Left lobe of liver (tissue), 2 donors: ENCODE data around the gene RAG1. TPM values are rescaled to one million over a fixed set of nuclear protein-coding genes. Genes with fewer than 3 reads are reported as not detected.
A peak's percentile ranks its signal among the peaks of the same experiment; 100 is the strongest.
"Not testable (repeated sequence)": the region's sequence is repeated elsewhere in the genome, so short reads cannot be mapped to it uniquely, and the experiment has no call there.

Experiments used
- ATAC-seq: fragments of 200-7000 bp; cut with Tn5 transposase; one replicate; pipeline ENCODE4 v1.9.1; 2020; ENCODE audit warnings: mild to moderate bottlenecking, moderate library complexity
- DNase-seq: peaks from one replicate; pipeline ENCODE4 v3.0.0-alpha.2; 2020; ENCODE audit warnings: low spot score
- total RNA-seq: library from RNA; stranded (reverse); gene quantifications from one replicate; pipeline ENCODE4 v1.2.1, GENCODE V29; 2021
- donor health status: DM: no; HTN: no; CAD: no; lungs with moderate emphysema.
- donor health status: DM: no; HTN: yes; CAD: no.

The RAG1 gene
- 1.2 TPM for total RNA-seq

GRCh38 chr11:36567694-36568093, at the start of gene RAG1:
Gene RAG1 (plus strand): TSS chr11:36568007. CDS start chr11:36573305, 5,298 bp downstream.
- DNase-seq (no peak), ATAC-seq (no peak)

GRCh38 chr11:36530840-36531239, 37.0 kb upstream of the RAG1 start:
- DNase-seq (no peak), ATAC-seq (no peak)

- DNase-seq (no peak), ATAC-seq (peak; percentile 53)
These were observed 34.7 kb upstream of the RAG1 start for GRCh38 chr11:36532941-36533601.

- ATAC-seq = no peak
- DNase-seq = no peak
These were observed 33.4 kb upstream of the RAG1 start for GRCh38 chr11:36534276-36534840.

GRCh38 chr11:36540998-36541397, 26.8 kb upstream of the RAG1 start:
- no peak for DNase-seq
- peak; percentile 97 for ATAC-seq

- ATAC-seq (no peak), DNase-seq (no peak)
These were observed 17.3 kb upstream of the RAG1 start for GRCh38 chr11:36550385-36551115.

- ATAC-seq, DNase-seq: not testable (repeated sequence)
These were observed 10.4 kb upstream of the RAG1 start for GRCh38 chr11:36557390-36557789.

GRCh38 chr11:36557991-36558390, 9.8 kb upstream of the RAG1 start:
- ATAC-seq (no peak), DNase-seq (no peak)

- DNase-seq (no peak), ATAC-seq (peak; percentile 17)
These were observed 9.0 kb upstream of the RAG1 start for GRCh38 chr11:36558571-36559413.

- DNase-seq (no peak), ATAC-seq (peak; percentile 97)
These were observed 3.3 kb upstream of the RAG1 start for GRCh38 chr11:36564376-36565030.

GRCh38 chr11:36565031-36565610, 2.7 kb upstream of the RAG1 start:
- no peak for ATAC-seq
- DNase-seq = no peak

- ATAC-seq (no peak), DNase-seq (no peak)
These were observed 1.3 kb upstream of the RAG1 start for GRCh38 chr11:36566407-36567053.

GRCh38 chr11:36569095-36569494, 1.3 kb downstream of the RAG1 start:
- ATAC-seq = no peak
- DNase-seq = no peak

GRCh38 chr11:36574486-36574885, 6.7 kb downstream of the RAG1 start:
- DNase-seq = no peak
- no peak for ATAC-seq

GRCh38 chr11:36577373-36577772, 9.6 kb downstream of the RAG1 start:
- DNase-seq (no peak), ATAC-seq (no peak)

- ATAC-seq = no peak
These were observed 10.1 kb downstream of the RAG1 start for GRCh38 chr11:36577859-36578258.

GRCh38 chr11:36578458-36578857, 10.7 kb downstream of the RAG1 start:
- DNase-seq (no peak), ATAC-seq (no peak)

More at GRCh38 chr11:36577859-36578258, 10.1 kb downstream of the RAG1 start:
- no peak for DNase-seq

- no peak for ATAC-seq
These were observed 13.7 kb downstream of the RAG1 start for GRCh38 chr11:36581536-36581935.

GRCh38 chr11:36583667-36584066, 15.9 kb downstream of the RAG1 start:
- ATAC-seq (no peak), DNase-seq (no peak)

More at GRCh38 chr11:36581536-36581935, 13.7 kb downstream of the RAG1 start:
- DNase-seq = no peak

GRCh38 chr11:36586543-36586942, 18.7 kb downstream of the RAG1 start:
- ATAC-seq (no peak), DNase-seq (no peak)
